ENCODE results near the gene CERS3.
"Not testable (repeated sequence)": the region's sequence is repeated elsewhere in the genome, so short reads cannot be mapped to it uniquely, and the experiment has no call there.

The CERS3 gene

GRCh38 chr15:100463515-100463914, 65.2 kb downstream of the CERS3 start:
- no peak for DNase-seq (ENCODE audit: low spot score)
- TF ChIP-seq CTCF (IDR thresholded peaks at IDR 0.05): no peak
- Histone ChIP-seq H3K27ac (no peak overlapping the region), H3K4me3 (no peak overlapping the region)

GRCh38 chr15:100461049-100461448, 67.7 kb downstream of the CERS3 start:
- no peak for DNase-seq (ENCODE audit: low spot score)
- no peak overlapping the region for H3K27ac ChIP-seq
- TF ChIP-seq CTCF (IDR thresholded peaks at IDR 0.05): no peak
- H3K4me3 ChIP-seq: no peak overlapping the region

- Histone ChIP-seq H3K4me3 (no peak overlapping the region), H3K27ac (no peak overlapping the region)
- no peak for DNase-seq (ENCODE audit: low spot score)
- TF ChIP-seq CTCF (IDR thresholded peaks at IDR 0.05): no peak
Observed at GRCh38 chr15:100457201-100457600, 71.5 kb downstream of the CERS3 start.

GRCh38 chr15:100454148-100454547, 74.6 kb downstream of the CERS3 start:
- no peak for DNase-seq (ENCODE audit: low spot score)
- Histone ChIP-seq H3K27ac (no peak overlapping the region), H3K4me3 (no peak overlapping the region)
- TF ChIP-seq CTCF (IDR thresholded peaks at IDR 0.05): no peak

- no peak for DNase-seq (ENCODE audit: low spot score)
- Histone ChIP-seq H3K27ac (no peak overlapping the region), H3K4me3 (no peak overlapping the region)
- TF ChIP-seq CTCF (IDR thresholded peaks at IDR 0.05): no peak
Observed at GRCh38 chr15:100448481-100448880, 80.3 kb downstream of the CERS3 start.

- DNase-seq (ENCODE audit: low spot score); H3K4me3 ChIP-seq; H3K27ac ChIP-seq: not testable (repeated sequence)
Observed at GRCh38 chr15:100441063-100441462, 87.7 kb downstream of the CERS3 start.

- no peak for TF ChIP-seq CTCF (IDR thresholded peaks at IDR 0.05)
- no peak for DNase-seq (ENCODE audit: low spot score)
- Histone ChIP-seq H3K27ac (no peak overlapping the region), H3K4me3 (no peak overlapping the region)
Observed at GRCh38 chr15:100439514-100439913, 89.2 kb downstream of the CERS3 start.

GRCh38 chr15:100438570-100438969, 90.2 kb downstream of the CERS3 start:
- no peak for TF ChIP-seq CTCF (IDR thresholded peaks at IDR 0.05)
- no peak for DNase-seq (ENCODE audit: low spot score)
- Histone ChIP-seq H3K4me3 (no peak overlapping the region), H3K27ac (no peak overlapping the region)

All from coronary artery (tissue), 2 donors.